GM10248 (cell line): ENCODE measurements around the gene GNB1.

Experiments
- CTCF ChIA-PET: fragments of 300-600 bp; sonication (Branson Sonifier 250); formaldehyde crosslinking; extraction: SDS; loops from one replicate; lab custom pipeline; 2021; ENCODE audit warnings: antibody characterized with exemption; lab: Yijun Ruan, JAX
- POLR2A ChIA-PET: fragments of 350-650 bp; sonication (Branson Sonifier 250); formaldehyde crosslinking; extraction: SDS; loops from one replicate; lab custom pipeline; 2020; ENCODE audit warnings: antibody characterized with exemption; lab: Yijun Ruan, JAX
- DNase-seq: peaks from one replicate; pipeline ENCODE4 v3.0.0; 2012; ENCODE audit errors: extremely low spot score
- TF ChIP-seq, protein P1 (sequence below): IDR thresholded peaks from 2 replicates; pipeline ENCODE4 v1.5.1; 2012; ENCODE audit warnings: mild to moderate bottlenecking, low read depth; ENCODE audit errors: extremely low read depth, missing control alignments, control extremely low read depth

The GNB1 gene

DNA sequence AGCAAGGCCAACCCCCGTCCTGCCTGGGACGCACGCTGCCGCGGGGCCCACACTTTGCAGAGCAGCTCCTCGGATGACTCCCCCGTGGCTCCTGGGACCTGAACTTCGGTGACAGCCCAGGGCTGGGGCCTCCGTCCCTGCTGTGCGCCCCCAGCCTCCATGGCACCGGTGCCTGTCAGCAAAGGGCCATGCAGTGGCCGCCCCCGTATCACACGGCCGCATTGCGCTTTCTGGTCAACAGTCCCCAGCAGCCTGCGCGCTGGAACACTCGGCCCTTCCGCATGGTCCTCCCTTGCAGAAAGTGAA lies 130.6 kb downstream of the GNB1 start:
- TF ChIP-seq, protein P1, sequence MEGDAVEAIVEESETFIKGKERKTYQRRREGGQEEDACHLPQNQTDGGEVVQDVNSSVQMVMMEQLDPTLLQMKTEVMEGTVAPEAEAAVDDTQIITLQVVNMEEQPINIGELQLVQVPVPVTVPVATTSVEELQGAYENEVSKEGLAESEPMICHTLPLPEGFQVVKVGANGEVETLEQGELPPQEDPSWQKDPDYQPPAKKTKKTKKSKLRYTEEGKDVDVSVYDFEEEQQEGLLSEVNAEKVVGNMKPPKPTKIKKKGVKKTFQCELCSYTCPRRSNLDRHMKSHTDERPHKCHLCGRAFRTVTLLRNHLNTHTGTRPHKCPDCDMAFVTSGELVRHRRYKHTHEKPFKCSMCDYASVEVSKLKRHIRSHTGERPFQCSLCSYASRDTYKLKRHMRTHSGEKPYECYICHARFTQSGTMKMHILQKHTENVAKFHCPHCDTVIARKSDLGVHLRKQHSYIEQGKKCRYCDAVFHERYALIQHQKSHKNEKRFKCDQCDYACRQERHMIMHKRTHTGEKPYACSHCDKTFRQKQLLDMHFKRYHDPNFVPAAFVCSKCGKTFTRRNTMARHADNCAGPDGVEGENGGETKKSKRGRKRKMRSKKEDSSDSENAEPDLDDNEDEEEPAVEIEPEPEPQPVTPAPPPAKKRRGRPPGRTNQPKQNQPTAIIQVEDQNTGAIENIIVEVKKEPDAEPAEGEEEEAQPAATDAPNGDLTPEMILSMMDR = no peak
- ChIA-PET CTCF (no interaction called here), POLR2A (no interaction called here)
- DNase-seq = no peak

DNA sequence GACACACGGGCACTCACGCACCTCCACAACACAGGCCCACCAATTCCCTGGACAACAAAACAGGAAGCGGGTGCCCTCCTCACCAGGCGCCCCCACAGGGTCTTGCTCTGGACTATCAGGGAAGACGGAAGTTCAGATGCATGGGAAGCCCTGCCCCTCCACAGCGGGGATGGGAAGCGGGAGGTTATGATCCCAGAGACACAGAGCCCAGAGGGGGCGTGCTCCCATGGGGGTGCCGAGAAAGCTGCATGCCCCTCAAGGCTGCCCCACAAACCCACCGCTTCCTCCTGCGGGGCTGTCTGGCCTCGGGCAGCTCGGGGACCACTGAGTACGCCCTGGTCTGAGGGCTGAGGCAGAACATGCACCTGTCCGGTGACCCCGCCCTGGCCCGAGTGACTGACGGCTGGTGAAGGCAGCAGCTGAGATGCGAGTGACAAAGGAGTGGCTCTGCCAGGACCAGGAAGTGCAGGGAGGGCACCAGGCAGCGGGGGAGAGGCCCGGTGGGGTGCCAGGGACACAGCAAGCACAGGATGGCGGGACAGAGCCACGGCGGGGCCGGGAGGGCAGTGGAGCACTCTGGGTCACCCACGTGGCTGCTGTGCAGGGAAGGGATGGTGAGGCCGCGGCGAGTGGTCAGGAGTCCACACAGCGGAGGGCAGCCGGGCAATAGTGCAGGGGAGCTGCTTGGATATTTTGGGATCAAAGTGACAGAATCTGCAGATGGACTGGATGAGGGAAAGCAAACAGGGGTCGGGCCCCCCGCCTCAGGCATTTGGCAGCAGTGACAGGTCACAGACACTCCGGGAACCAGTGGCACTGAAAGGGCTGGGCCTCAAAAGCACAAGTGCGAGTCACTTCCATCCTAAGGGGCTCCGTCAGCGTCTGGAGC lies 131.2 kb downstream of the GNB1 start:
- POLR2A ChIA-PET = no interaction called here
- CTCF ChIA-PET = no interaction called here

DNA sequence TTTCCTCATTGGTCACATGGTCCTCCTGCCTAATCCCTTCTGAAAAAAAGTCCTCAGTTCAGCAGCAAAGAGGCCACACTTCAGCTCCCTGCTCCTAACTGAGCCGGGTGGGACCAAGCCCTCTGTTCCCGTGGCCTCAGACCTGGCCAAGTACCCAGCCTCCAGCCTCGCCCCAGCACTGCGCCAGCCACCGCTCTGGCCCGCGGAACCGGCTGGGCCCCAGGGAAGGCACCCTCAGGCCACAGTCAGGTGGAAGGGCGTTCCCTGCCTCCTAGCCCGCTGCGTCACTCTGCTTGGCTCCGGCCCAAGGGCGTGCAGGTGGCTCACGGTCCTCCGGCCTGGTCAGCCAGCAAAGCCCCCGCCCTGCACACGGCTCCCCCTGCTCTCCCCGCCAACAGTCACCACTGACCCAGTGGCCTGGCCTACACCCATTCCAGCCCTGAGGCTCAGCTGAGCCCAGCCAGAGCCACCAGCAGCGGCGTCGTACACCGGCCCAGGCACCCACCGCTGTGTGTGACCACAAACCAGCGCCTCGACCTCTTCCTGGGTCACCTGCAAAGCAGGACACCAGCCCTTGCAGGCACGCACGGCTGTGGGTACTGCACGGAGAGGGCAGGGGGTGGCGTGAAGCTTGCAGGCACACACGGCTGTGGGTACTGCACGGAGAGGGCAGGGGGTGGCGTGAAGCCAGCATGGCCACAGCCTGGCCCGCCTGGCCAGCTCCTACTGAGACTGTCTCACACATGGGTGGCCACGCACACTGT lies 132.0 kb downstream of the GNB1 start:
- TF ChIP-seq, protein P1 = no peak
- ChIA-PET CTCF (interaction anchor here (1.0 kb wide), 1 partner anchor 147 kb away, joined by 4 read pairs; no protein-coding TSS in a partner anchor), POLR2A (no interaction called here)
- no peak for DNase-seq

More for the DNA sequence above, 131.2 kb downstream of the GNB1 start:
- no peak for DNase-seq
- TF ChIP-seq, protein P1 = no peak

DNA sequence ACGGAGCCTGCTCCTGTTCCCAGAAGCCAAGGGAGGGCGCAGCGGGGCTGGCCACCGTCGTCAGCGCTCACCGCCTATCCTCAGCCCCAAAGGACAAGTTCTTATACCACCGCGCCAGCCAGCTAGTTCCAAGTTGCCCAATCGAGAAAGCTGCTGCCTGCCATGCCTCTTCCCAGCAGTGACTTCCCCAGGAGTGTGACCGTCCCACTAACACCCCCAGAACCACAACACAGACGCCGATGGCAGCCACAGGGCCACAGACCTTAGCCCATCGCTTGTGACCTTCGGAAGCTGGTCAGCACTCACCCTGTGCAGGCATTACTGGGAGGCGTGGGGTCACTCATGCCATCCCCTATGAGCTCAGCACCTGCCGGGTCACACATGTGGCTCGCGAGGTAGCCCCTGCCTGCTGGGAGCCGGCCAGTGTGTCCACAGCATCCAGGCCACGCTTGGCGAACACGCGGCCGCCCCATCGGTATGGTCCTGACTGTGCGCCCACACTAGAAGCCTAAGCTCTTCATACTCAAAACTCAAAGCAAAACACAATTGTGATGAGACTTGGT lies 132.7 kb downstream of the GNB1 start:
- TF ChIP-seq, protein P1 = no peak
- ChIA-PET POLR2A (no interaction called here), CTCF (interaction anchor here (1.0 kb wide), 1 partner anchor 148 kb away, joined by 4 read pairs; no protein-coding TSS in a partner anchor)
- DNase-seq = no peak

DNA sequence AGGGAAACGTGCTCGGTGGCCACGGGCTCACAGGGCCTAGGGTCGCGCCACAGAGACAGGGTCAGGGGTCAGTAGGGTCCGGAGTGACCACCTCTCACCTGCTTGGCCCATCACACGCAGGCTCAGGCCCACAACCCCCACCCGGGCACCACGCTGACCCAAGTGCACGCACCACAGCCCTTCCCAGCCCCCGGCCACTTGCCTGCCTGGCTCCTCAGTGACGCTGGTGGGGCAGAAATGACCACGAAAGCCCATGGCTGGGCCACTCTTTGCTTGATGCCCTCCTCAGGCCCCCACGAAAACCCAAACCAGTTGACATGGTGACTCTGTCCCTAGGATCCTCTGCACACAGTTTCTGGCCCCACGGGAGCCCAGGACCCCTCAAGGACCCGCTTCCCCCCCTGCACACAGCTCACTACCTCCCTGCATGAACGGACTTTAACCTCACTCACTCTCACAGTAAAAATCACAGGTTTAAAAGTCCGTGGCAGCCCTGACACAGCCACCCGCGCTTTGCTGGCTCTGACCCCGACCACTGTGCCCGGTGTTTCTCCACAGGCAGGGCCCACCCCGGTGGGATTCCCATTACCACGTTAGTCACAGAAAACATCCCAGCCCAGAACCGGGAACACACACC lies 133.3 kb downstream of the GNB1 start:
- DNase-seq = no peak
- CTCF ChIA-PET = no interaction called here
- TF ChIP-seq, protein P1 = no peak
- POLR2A ChIA-PET = no interaction called here

DNA sequence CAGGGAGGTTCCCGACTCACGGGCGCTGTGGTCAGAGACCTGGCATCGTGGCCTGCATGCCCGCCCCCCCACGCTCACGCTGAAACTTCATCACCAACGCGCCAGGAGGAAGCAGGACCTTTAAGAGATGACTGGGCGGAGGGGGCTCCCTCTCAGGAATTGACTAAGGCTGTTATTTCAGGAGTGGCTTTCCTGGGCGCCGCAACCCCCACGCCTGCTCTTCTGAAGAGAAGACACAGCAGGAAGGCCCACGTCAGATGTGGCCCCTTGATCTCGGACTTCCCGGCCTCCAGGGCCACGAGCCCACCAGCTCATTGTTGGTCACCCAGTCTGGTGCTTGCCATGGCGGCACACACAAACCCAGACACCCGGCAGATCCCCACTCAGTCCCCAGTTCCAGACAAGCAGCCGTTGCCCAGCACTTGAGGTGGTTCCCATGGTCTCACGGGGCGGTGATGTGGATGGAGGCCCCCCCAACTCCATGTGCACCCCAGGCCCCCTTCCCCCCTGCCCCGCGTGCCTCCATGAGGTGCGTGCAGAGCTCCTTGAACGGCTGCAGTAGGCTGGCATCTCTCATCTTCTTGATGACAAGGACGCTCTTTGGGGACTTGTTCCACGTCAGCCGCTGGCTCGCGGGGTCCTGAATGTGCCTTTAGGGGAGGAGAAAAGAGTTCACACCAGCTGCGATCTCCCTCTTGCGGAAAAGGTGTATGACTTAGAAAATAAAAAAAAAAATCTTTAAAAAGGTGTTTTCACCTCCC lies 134.0 kb downstream of the GNB1 start:
- TF ChIP-seq, protein P1 = no peak
- ChIA-PET CTCF (interaction anchor here (2.5 kb wide), 1 partner anchor 20 kb away, joined by 7 read pairs; no protein-coding TSS in a partner anchor), POLR2A (interaction anchor here (0.6 kb wide), 1 partner anchor 153 kb away, joined by 4 read pairs; no protein-coding TSS in a partner anchor)
- DNase-seq = no peak
